Stimulated activated memory B cell treated with anti-CD40 and anti-IgM and Interleukin-4, amounts not matched to agents 10 μg/mL and 1 μg/mL and 100 μg/mL, for 72 hours (primary cell): ENCODE data around the gene DPM3.

Source experiments
- ATAC-seq: fragments of 150-1000 bp; cut with Tn5 transposase; 2 replicates; pipeline ENCODE4 v1.10.0; 2021
- H3K27ac Mint-ChIP-seq: one replicate; pipeline ENCODE4 v1.8.0; 2022; ENCODE audit warnings: mild to moderate bottlenecking, mixed read lengths
- H3K27me3 Mint-ChIP-seq: one replicate; pipeline ENCODE4 v1.8.0; 2022; ENCODE audit warnings: mixed read lengths
- H3K36me3 Mint-ChIP-seq: one replicate; pipeline ENCODE4 v1.8.0; 2022; ENCODE audit warnings: mixed read lengths
- H3K4me1 Mint-ChIP-seq: one replicate; pipeline ENCODE4 v1.8.0; 2022; ENCODE audit warnings: mixed read lengths
- H3K4me3 Mint-ChIP-seq: one replicate; pipeline ENCODE4 v1.8.0; 2022; ENCODE audit warnings: mild to moderate bottlenecking, moderate library complexity, mixed read lengths
- H3K9me3 Mint-ChIP-seq: one replicate; pipeline ENCODE4 v1.8.0; 2022; ENCODE audit warnings: mixed read lengths

Gene DPM3

GRCh38 chr1:155137154-155137949 is 3.0 kb downstream of the DPM3 start:
- Mint-ChIP-seq H3K4me1 (peaks cover 36% of the 10 kb centered on the region), H3K27ac (peak overlapping the region; percentile 99), H3K36me3 (peaks cover 9% of the 10 kb centered on the region), H3K4me3 (peak overlapping the region; percentile 97), H3K27me3 (no peaks in the 10 kb centered on the region), H3K9me3 (no peaks in the 10 kb centered on the region)
- no peak for ATAC-seq

- peak overlapping the region; percentile 97 for H3K4me3 Mint-ChIP-seq
- peaks cover 9% of the 10 kb centered on the region for H3K36me3 Mint-ChIP-seq
- peak overlapping the region; percentile 99 for H3K27ac Mint-ChIP-seq
- no peaks in the 10 kb centered on the region for H3K27me3 Mint-ChIP-seq
- no peaks in the 10 kb centered on the region for H3K9me3 Mint-ChIP-seq
- ATAC-seq, result no peak
- peaks cover 36% of the 10 kb centered on the region for H3K4me1 Mint-ChIP-seq
These were observed 3.6 kb downstream of the DPM3 start for GRCh38 chr1:155136748-155137147.

- Mint-ChIP-seq H3K27me3 (peaks cover 5% of the 10 kb centered on the region), H3K9me3 (no peaks in the 10 kb centered on the region), H3K4me3 (peak within 1 kb of the TSS; percentile 97), H3K4me1 (peaks cover 36% of the 10 kb centered on the region), H3K27ac (peak within 1 kb of the TSS; percentile 99), H3K36me3 (peaks cover 9% of the 10 kb centered on the region)
- peak; percentile 92 for ATAC-seq
These were observed 4.8 kb downstream of the DPM3 start, which contains the start of gene SLC50A1 for GRCh38 chr1:155135415-155136028. TSS of gene SLC50A1 (plus strand) at chr1:155135852. CDS start at chr1:155135912, 60 bp downstream.

GRCh38 chr1:155134880-155135414 is 5.4 kb downstream of the DPM3 start:
- Mint-ChIP-seq H3K27ac (peak overlapping the region; percentile 99), H3K27me3 (peaks cover 10% of the 10 kb centered on the region), H3K9me3 (no peaks in the 10 kb centered on the region), H3K36me3 (peaks cover 9% of the 10 kb centered on the region), H3K4me3 (peak overlapping the region; percentile 97), H3K4me1 (peaks cover 36% of the 10 kb centered on the region)
- ATAC-seq, result peak; percentile 56

GRCh38 chr1:155134322-155134721 is 6.0 kb downstream of the DPM3 start:
- Mint-ChIP-seq H3K27ac (no peak overlapping the region), H3K4me3 (peak overlapping the region; percentile 97), H3K36me3 (peaks cover 9% of the 10 kb centered on the region), H3K4me1 (peaks cover 32% of the 10 kb centered on the region), H3K9me3 (no peaks in the 10 kb centered on the region), H3K27me3 (peaks cover 17% of the 10 kb centered on the region)
- ATAC-seq, result no peak

GRCh38 chr1:155133799-155134281 is 6.5 kb downstream of the DPM3 start:
- Mint-ChIP-seq H3K9me3 (no peaks in the 10 kb centered on the region), H3K27ac (no peak overlapping the region)

GRCh38 chr1:155131856-155132255 is 8.5 kb downstream of the DPM3 start:
- H3K27me3 Mint-ChIP-seq, result peaks cover 41% of the 10 kb centered on the region
- ATAC-seq, result no peak

More at GRCh38 chr1:155133799-155134281, 6.5 kb downstream of the DPM3 start:
- peaks cover 21% of the 10 kb centered on the region for H3K27me3 Mint-ChIP-seq
- peaks cover 31% of the 10 kb centered on the region for H3K4me1 Mint-ChIP-seq
- no peak overlapping the region for H3K4me3 Mint-ChIP-seq
- no peak for ATAC-seq
- peaks cover 9% of the 10 kb centered on the region for H3K36me3 Mint-ChIP-seq

GRCh38 chr1:155131285-155131684 is 9.0 kb downstream of the DPM3 start:
- H3K36me3 Mint-ChIP-seq, result no peaks in the 10 kb centered on the region
- peaks cover 32% of the 10 kb centered on the region for H3K4me1 Mint-ChIP-seq
- H3K9me3 Mint-ChIP-seq, result no peaks in the 10 kb centered on the region
- no peak overlapping the region for H3K4me3 Mint-ChIP-seq
- peaks cover 47% of the 10 kb centered on the region for H3K27me3 Mint-ChIP-seq
- ATAC-seq, result no peak
- no peak overlapping the region for H3K27ac Mint-ChIP-seq

More at GRCh38 chr1:155131856-155132255, 8.5 kb downstream of the DPM3 start:
- no peak overlapping the region for H3K4me3 Mint-ChIP-seq
- no peaks in the 10 kb centered on the region for H3K36me3 Mint-ChIP-seq
- no peak overlapping the region for H3K27ac Mint-ChIP-seq
- peaks cover 31% of the 10 kb centered on the region for H3K4me1 Mint-ChIP-seq
- no peaks in the 10 kb centered on the region for H3K9me3 Mint-ChIP-seq

GRCh38 chr1:155130272-155131006 is 9.9 kb downstream of the DPM3 start:
- Mint-ChIP-seq H3K4me1 (peaks cover 32% of the 10 kb centered on the region), H3K36me3 (no peaks in the 10 kb centered on the region), H3K27ac (no peak overlapping the region), H3K9me3 (no peaks in the 10 kb centered on the region), H3K4me3 (no peak overlapping the region), H3K27me3 (peaks cover 55% of the 10 kb centered on the region)
- ATAC-seq, result no peak

GRCh38 chr1:155128755-155129473 is 11.4 kb downstream of the DPM3 start:
- Mint-ChIP-seq H3K27ac (peak overlapping the region; percentile 43), H3K36me3 (no peaks in the 10 kb centered on the region), H3K4me3 (no peak overlapping the region), H3K4me1 (peaks cover 25% of the 10 kb centered on the region), H3K27me3 (peaks cover 70% of the 10 kb centered on the region), H3K9me3 (no peaks in the 10 kb centered on the region)
- no peak for ATAC-seq

GRCh38 chr1:155127967-155128754 is 12.2 kb downstream of the DPM3 start:
- no peak for ATAC-seq
- peak overlapping the region; percentile 43 for H3K27ac Mint-ChIP-seq
- peaks cover 71% of the 10 kb centered on the region for H3K27me3 Mint-ChIP-seq
- H3K4me3 Mint-ChIP-seq, result peak overlapping the region; percentile 57
- peaks cover 25% of the 10 kb centered on the region for H3K4me1 Mint-ChIP-seq
- H3K9me3 Mint-ChIP-seq, result no peaks in the 10 kb centered on the region
- H3K36me3 Mint-ChIP-seq, result no peaks in the 10 kb centered on the region

- Mint-ChIP-seq H3K4me3 (peak within 1 kb of the TSS; percentile 80), H3K36me3 (no peaks in the 10 kb centered on the region), H3K4me1 (peaks cover 25% of the 10 kb centered on the region), H3K27me3 (peaks cover 71% of the 10 kb centered on the region), H3K9me3 (no peaks in the 10 kb centered on the region), H3K27ac (peak within 1 kb of the TSS; percentile 43)
- peak; percentile 70 for ATAC-seq
These were observed 13.0 kb downstream of the DPM3 start, which contains the start of gene EFNA1 for GRCh38 chr1:155127105-155127966. TSS of gene EFNA1 (plus strand) at chr1:155127876. CDS start at chr1:155127978, 102 bp downstream.

- peaks cover 25% of the 10 kb centered on the region for H3K4me1 Mint-ChIP-seq
- no peaks in the 10 kb centered on the region for H3K36me3 Mint-ChIP-seq
- peak overlapping the region; percentile 80 for H3K4me3 Mint-ChIP-seq
- H3K9me3 Mint-ChIP-seq, result no peaks in the 10 kb centered on the region
- H3K27ac Mint-ChIP-seq, result peak overlapping the region; percentile 43
- peaks cover 73% of the 10 kb centered on the region for H3K27me3 Mint-ChIP-seq
- ATAC-seq, result peak; percentile 53
These were observed 13.7 kb downstream of the DPM3 start for GRCh38 chr1:155126556-155127104.
